Activated gamma-delta T cell treated with Interleukin-2 at 50 U/mL for 16 hours (primary cell): ENCODE data around the gene CRACR2A.

ENCODE experiments used
- DNase-seq: peaks from one replicate; pipeline ENCODE4 v3.0.0-alpha.2; 2020

CRACR2A gene

DNA sequence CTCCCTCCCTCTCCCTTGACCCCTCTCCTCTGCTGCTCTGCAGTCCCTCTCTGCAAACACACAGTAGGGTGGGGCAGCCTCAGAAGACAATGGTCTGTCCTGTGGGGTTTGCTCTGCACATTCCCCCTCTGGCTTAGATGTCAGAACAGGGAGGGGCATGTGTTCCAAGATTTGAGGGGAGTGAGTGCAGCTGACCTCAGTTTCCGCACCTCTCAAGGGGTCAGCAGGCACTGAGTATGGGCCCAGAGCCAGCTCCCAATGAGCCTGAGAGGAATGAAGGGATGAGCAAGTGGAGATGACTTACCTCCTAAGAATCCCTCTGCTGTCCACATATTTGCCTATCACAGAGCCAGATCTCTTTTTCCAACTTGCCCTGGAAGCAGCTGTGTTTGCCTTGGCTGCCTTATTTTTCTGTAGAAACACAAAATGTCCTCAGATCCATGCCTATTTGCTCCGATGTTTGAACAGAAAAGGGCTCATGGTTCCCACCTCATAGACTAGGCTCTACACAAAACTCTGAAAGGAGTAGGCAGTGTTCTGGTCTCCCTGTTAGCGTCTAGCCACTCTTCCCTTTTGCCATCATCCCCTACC is 111.4 kb downstream of the CRACR2A start:
- DNase-seq: no peak

DNA sequence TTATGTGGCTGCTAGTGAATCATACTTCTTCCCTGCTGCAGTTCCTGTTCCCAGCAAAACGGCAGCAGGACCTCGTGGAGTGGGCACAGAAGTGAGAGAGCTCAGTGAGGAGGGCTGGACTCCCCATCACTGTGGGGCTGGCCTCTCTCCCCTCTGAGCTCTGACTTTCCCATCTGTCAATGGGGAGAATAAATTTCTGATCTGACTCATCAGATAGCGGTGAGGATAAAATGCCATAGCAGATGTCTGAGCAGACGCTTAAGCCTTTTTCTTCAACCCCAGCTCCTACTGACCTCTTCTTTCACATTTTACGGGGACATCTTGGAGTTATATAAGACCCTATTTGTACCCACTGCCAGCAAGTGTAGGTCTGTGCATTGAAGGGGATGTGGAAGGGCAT is 116.6 kb downstream of the CRACR2A start:
- DNase-seq: no peak

DNA sequence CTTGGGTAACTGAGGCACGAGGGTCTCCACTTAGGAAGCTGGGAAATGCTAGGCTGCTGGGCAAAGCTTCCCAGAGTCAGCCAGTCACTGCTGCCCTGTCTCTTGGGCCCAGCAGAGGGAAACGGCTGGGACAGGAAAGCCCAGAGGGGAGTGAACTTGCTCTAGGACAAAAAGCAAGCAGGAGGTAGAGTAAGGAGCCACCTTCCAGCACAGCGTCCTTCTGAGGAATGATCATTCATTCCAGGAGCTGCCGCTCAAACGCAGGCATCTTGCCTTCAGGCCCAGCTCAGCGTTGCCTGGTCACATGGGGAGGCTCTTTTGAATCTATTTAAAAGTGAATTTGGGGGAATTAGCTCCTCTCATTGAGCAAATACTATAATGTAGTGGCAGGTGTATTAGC is 118.6 kb downstream of the CRACR2A start:
- DNase-seq: no peak

DNA sequence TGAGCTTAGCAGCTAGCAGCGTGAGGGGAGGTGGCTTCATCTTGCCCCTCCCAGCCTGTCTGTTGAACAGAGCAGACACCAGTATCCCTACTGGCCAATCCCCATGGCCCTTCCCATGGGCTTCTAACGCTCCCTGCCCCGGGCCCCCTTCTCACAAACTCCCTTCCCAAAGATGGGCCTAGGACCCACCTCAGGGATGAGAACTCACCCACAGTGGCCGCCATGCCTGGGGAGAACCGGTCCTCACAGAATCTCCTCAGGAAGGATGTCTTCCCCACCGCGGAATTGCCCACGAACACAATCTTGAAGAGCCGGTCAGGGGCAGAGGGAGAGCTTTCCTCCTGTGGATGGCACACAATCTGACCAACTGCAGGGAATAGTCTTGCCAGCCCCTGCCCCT is 119.5 kb downstream of the CRACR2A start:
- DNase-seq: no peak

DNA sequence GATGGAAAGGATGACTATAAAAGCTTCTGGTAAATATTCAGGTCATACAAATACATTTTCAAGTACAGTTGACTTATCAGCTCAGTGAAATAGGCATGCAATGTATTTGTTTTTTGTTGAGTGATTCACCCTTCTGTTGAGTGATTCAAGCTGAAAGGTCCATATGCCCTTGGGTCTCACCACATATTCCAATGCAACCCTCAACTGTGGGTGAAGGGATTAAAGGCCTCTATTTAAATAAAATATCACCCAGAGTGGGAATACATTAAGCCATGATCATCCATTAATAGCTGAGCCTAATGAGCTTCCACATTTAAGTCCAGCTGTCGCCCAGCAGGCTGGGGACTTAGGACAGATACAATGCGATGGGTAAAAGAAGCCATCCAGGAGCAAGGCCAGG is 120.2 kb downstream of the CRACR2A start:
- DNase-seq: no peak

DNA sequence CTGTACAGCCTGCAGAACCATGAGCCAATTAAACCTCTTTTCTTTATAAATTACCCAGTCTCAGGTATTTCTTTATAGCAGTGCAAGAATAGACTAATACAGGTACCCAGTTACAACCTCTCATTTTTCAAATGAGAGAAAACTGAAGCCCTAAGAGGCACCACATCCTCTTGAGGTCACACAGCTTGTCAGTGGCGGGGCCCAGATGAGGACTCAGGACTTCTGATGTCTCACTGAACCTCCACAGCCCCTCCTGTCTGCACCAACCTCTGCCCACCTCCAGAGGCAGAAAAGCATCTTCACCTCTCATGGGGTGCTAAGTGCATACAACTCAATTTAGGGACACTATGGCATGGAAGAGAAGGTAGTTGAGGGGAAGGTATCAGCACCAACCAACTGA is 120.7 kb downstream of the CRACR2A start:
- DNase-seq: no peak

DNA sequence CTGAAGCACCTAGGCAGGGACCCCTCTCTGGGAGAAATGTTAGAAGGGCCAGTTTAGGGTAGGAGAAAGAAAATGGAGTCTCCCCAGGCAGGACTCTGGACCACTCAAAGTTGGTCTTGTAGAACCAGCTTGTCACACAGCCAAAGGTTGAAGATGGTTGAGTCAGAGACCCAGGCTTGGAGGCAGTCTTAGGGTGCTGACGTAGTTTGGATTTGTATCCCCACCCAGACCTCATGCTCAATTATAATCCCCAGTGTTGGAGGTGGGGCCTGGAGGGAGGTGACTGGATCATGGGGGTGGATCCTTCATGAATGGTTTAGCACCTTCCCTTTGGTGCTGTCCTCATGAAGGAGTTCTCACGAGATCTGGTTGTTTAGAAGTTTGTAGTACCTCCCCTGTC is 121.2 kb downstream of the CRACR2A start:
- DNase-seq: no peak

DNA sequence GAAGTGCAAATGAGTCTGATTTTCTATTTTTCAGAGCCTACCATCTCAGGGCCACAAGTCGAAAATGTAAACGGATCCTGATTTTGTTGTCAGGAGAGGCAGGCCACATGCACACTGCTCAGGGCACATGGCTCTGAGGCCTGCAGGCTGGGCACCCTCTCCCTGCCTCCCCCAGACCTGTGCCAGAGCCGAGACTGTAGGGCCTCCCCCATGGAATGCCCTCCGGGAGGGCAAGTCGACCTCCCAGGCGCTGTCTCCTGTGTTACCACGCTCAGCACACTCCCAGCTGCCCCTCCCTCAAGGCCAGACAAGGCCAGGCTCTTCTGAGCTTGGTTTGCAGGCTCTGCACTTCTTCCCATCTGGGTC is 121.7 kb downstream of the CRACR2A start:
- no peak for DNase-seq

DNA sequence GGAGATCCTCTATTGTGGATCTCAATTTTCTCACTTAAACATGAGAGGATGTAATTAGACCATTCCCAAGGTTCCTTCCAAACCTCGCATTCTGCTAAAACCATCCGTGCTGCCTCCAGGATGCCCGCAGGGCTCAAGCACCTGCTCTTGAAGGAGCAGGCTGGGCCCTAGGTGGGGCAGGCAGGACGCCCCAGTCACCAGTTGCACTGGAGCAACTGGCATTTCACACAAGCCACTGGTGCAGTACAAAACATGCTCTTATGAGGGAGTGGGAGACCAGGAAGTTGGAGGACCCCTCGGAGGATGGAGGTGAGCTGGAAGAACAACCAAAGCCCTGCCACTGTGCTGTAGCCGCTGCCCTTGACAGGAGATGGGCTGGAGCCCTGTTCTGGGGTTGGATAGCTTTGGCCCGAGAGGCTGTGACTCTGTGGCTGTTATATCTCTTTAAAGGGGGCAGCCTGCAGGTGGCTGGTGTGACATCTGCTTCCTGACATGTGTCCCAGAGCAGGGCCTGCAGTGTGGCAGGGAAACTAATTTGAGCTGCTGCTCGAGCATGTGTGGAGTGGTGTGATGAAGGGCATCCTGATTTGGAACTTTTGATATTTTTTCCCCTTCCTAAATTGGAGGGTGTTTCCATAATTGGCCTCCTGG is 122.2 kb downstream of the CRACR2A start:
- no peak for DNase-seq

DNA sequence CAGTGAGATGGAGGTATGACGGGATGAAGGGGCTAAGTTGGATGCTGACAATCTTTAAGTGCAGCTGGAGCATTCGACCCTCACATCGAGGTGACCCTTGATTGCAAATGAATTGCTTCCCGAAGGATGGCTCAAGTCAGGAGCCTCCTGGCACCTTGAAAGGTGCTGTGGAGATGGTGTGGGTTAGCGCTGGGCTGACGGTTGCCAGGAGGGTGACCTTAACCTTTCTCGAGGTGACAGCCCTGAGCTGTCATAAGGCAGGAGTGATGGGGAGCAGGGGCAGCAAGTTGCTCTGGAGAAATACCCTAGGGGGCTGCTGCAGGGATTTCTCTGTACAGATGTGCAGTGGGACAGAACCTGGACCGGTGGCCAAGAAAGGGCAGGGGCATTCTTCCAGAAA is 122.8 kb downstream of the CRACR2A start:
- DNase-seq: no peak

DNA sequence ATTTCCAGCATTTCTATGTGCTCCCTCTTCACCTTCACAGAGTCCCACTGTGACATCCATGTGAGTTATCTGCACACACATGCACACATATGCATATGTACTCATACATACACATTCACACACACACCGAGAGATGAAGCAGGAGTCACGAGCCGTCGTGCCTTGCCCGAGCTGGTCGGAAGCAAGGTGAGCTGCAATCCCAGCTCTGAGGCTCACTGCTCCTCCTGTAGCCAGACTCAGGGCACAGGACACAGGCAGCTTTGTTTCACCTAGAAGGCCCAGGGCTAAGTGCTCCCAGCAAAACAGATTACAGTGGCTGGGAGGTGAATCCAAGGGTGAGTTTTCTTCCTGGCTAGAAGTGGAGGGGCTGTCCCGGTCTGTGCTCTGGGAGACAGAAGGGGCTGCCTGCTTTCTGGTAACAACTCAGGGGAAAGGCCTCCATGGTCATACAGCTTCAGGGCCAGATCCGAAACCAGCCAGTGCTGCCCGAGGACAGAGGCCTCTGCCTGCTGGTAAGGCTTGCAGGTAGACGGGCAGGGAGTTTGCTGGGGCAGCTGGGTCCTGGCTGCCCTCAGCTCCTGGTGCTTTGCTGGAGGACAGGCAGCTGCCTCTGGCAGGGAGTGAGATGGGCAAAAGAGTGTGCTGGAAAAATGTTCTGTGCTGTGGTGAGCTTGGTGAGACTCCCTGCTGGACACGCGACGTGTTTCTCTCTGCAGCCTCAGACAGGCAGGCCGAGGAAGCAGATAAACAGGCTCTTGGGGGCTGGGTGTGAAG is 123.7 kb downstream of the CRACR2A start:
- DNase-seq: no peak

DNA sequence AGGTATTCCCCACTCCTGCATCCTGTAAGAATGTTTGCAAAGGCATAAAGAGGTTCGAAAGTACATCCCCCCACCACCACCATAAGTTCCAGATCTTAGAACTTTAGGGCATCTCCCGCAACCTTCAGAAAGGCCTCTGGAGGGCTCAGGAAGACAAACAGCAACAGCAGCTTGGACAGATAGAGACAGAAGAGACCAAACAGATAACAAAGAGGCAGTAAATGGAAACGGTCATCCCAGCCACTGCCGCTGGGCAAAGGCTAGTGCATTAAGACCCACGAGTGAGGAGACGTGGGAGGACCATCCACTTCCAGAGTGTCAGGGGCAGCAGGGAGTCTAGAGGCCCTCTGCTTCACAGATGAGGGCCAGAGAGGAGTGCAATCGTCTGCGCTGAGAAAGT is 124.3 kb downstream of the CRACR2A start:
- DNase-seq: no peak

DNA sequence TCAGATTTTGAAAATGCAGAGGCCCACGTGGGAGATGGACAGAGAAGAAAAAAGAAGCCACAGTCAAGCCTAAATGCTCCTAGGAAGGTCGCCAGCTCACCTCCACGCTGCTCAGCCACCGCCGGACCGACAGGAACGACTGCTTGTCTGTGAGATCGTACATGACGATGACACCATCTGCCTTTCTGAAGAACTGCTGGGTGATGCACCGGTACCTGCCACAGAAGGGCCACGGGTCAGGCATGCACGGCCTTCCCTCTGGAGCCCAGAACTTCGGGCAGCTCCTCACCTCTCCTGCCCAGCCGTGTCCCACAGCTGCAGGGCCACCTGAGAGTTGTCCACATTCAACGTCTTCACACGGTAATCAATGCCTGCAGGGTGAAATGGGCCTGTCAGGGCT is 125.6 kb downstream of the CRACR2A start:
- no peak for DNase-seq

DNA sequence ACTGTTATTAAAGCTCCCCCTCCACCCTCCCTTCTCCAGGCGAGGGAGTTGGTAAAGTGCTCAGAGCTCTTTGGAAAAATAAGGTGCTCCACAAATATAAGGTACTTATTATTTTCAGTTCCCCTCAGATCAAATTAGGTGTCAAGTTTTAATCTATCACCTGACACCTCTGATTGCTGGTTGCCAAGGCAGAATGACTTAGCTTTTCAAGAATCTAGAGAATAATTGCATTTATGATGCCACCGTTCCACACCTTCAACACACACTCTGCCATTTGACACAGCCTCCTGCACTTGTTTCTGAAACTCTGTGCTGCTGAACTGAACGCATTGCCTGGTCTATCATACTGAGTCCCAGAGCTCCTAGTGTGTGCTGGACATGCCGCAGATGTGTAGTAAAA is 128.6 kb downstream of the CRACR2A start:
- DNase-seq: no peak

DNA sequence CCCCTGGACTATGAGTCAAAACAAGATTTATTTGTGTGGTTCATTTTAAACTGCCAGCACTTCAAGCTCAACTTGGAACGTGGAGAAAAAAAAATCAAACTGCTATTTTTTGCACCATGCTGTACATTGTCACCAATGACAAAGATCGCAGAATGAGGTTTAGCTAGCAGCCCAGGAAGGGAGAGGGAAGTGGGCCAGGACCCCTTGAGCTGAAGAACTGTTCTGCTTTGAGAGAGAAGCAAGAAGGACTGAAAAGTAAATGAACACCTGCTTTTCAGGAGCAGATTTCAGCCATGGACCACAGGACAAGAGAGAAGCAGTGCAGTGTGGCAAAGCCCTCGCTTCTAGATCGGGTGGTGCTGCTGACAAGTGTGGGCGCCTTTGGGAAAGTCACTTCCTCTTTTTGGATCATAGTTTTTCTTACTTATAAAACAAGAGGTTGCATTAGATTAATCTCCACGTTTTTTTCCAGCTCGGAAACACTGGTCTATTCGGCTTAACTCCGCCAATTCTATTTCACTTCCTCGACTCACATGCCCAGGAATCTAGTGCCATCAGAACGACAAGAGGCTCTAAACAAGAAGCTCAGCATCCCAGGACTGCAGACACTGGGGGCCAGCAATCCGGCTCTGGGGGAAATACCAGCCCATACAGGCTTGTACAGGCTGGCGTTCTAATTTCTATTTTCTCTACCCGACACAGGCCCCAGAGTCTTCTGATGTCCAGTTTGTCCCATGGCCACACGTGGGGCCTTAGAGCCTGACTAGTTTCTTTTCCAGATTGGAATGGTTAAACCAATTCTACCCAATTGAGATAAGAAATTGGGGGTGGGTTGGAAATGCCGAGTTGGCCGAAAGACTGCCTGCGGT is 129.9 kb downstream of the CRACR2A start:
- no peak for DNase-seq

DNA sequence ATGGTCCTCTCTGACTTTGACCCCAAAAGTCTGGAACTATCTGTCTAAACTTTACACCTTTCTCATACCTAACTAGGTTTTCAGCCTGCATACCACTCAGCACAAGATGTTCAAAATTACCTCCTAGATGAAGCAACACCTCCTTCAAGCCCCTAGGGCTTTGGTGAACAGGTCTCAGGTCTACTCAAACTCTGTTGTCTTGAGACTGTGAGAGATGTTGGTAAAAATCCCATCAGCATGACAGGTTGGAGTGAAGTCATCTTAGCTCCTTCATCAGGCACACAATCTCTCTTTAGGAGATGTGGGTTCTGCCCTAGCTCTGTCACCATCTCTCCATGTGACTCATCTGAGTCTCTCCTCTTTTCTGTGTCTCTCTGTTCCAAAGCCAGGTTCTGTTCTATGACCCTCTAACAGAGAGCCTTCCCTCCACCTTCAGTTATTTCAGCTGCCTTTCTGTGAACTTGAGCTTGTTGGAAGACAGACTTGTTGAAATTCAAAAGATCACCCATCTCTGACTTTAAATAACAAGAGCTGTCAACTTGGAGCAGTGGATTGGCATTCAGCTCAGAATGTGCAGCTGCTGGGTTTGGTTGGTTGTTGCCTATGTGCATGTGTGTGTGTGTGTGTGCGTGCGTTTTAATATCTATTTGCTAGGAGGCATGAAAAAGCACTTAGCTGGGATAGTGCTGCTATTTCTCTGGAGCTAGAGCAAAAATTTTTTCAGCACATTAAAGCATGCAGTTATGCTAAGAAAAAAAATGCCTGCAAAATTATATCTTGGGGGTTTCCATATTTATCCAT is 130.7 kb downstream of the CRACR2A start:
- no peak for DNase-seq

DNA sequence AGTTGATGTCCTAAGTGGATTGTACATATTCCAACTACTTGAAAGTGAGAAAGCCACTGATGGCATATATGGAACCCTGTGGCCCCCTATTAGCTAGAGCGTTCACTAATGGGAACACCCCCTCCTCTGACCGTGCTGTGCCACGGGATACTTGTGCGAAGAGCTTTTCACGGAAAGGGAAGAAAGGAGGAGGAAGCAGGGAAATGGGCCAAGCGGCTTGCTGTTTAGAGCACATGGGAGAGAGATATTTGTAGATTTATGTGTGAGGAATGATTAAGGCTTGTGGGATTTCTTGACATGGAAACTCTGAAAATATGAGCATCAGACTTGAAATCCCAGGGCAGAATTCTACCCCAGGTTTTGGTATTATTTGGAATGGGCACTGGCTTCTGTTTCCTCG is 132.1 kb downstream of the CRACR2A start:
- DNase-seq: no peak

DNA sequence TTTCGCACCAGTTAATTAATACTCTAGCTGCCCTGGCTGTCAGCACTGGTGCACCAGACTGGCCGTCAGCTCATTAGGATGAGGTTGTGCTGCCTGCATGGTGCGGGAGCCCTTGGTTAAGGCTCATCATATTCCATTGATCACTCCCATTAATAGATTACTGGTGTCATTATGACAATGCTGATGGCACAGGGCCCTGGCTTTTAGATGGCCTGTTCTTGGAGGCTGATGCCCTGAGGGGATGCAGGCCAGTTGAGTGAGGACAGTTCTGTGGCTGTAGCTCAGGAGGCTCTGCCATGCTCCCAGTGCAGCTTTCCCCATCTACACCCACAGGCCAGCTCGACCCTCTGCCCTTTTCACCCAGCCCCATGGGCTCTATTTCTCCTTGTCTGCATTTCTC is 135.3 kb downstream of the CRACR2A start:
- DNase-seq: no peak

DNA sequence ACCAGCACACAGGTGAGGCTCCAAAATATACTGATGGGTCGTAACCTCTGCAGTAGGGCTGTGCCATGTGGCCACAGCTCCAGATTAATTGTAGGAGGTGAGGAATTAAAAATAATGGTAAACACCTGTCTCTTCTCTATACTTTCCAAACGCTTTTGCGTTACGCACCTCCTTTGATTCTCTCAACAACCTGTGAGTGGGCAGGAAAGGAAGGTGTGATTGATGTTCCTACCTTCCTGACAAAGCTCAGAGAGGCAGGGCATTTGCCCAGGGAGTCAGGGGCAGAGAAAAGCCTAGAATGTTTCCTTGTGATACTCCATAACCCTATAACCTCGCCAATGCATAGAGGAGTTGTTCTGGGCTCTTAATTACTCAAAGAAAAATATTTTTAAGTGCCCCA is 137.0 kb downstream of the CRACR2A start:
- DNase-seq: no peak

DNA sequence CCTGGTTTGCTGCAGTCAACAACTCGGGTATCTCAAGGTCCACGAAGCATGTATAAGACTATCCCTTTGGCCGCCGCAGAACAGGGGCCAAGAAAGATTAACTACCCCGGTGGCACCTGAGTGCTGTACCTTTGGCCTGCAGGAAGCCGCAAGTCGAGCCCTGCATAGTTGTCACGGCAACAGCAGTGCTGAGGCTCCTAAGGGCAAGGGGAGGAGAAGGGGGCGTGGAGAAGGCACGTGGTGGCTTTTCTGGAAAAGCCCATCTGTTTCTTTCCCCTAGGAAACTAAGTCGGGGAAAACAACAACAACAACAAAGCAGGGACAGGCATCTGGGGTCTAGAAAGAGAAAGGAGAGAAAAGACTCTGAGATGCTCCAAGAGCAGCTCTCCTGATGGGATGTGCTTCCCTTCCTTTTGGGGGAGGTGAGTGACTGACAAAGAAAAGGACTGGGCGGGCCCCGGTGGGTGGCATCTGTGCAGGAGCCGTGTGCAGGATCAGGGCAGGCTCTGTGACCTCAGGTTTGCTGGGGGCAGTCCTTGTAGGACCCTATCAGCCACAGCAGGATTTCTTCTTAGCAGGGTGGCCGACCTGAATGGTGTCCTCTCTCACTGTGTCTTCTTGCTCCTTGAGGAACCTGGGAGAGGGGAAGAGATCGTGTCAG is 138.0 kb downstream of the CRACR2A start:
- DNase-seq: no peak

DNA sequence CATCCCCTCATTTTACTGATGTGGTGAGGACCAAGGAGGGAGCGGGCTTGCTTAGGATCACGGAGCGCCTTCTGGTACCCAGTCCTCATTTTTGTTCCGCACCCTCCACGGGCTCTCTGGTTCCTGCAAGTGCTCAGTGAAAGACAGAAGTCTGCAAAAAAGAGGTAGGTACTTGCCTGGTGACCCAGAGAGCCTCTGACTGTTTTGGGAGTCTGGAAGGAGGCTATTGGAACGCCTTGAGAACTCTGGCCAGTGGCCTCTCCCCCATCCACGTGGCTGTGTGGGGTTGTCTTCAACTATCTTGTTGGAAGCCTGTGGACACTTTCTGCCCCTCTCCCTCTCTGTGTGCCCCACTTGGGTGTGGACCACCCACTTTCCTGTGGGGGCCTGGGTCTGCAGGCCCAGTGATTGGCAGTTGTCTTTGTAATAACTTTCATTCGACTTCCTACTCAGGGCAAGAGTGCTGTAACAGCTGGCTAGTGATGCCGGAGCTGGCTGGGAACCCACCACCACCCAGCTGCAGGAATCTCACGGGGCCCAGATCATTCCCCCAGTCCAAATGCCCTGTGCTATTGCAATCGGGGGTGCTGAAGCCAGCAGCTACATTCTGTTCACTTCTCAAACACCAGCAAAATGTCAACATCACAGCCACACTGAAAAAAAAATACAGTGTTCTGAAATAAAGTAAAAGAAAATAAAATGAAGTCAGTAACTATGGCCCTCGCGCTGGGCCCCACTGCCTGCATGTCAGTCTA is 139.1 kb downstream of the CRACR2A start:
- no peak for DNase-seq
